Stimulated activated naive B cell treated with anti-CD40 and anti-IgM and Interleukin-4, amounts not matched to agents 10 μg/mL and 1 μg/mL and 100 μg/mL, for 72 hours (primary cell): ENCODE results near the gene ZC3HAV1.
"Not testable (repeated sequence)": the region's sequence is repeated elsewhere in the genome, so short reads cannot be mapped to it uniquely, and the experiment has no call there.

Experiments used
- ATAC-seq, 2 donors: fragments of 150-1000 bp; cut with Tn5 transposase; replicated peaks; 2 replicates each; pipeline ENCODE4 v1.10.0; 2021; ENCODE audit warnings: moderate library complexity in 1 of 2
- DNase-seq: peaks from one replicate; pipeline ENCODE4 v3.0.0; 2021
- H3K27ac Mint-ChIP-seq: one replicate; pipeline ENCODE4 v1.8.0; 2022; ENCODE audit warnings: mild to moderate bottlenecking, mixed read lengths
- H3K27me3 Mint-ChIP-seq, 2 donors: one replicate each; pipeline ENCODE4 v1.8.0; 2022; ENCODE audit warnings: mixed read lengths in 2 of 2
- H3K36me3 Mint-ChIP-seq, 2 donors: one replicate each; pipeline ENCODE4 v1.8.0; 2022; ENCODE audit warnings: mixed read lengths in 2 of 2, mild to moderate bottlenecking in 1 of 2
- H3K4me1 Mint-ChIP-seq, 2 donors: one replicate each; pipeline ENCODE4 v1.8.0; 2022; ENCODE audit warnings: mixed read lengths in 2 of 2, mild to moderate bottlenecking in 1 of 2
- H3K4me3 Mint-ChIP-seq, 2 donors: one replicate each; pipeline ENCODE4 v1.8.0; 2022; ENCODE audit warnings: mild to moderate bottlenecking in 2 of 2, mixed read lengths in 2 of 2, moderate library complexity in 1 of 2
- H3K9me3 Mint-ChIP-seq, 2 donors: one replicate each; pipeline ENCODE4 v1.8.0; 2022; ENCODE audit warnings: mixed read lengths in 2 of 2, mild to moderate bottlenecking in 1 of 2

The ZC3HAV1 gene

GRCh38 chr7:139026551-139026950 is 83.0 kb downstream of the ZC3HAV1 start:
- Mint-ChIP-seq H3K9me3 (no peaks in the 10 kb centered on the region), H3K4me3 (no peak overlapping the region), H3K4me1 (no peaks in the 10 kb centered on the region), H3K27ac (no peak overlapping the region), H3K27me3 (no peaks in the 10 kb centered on the region), H3K36me3 (peaks cover 59 to 64% of the 10 kb centered on the region in 2 donors)
- ATAC-seq (no peak), DNase-seq (no peak)

- not testable (repeated sequence) for DNase-seq, H3K4me3 Mint-ChIP-seq, H3K27me3 Mint-ChIP-seq, ATAC-seq, H3K27ac Mint-ChIP-seq, H3K4me1 Mint-ChIP-seq, H3K9me3 Mint-ChIP-seq
- H3K36me3 Mint-ChIP-seq: peaks cover 56 to 58% of the 10 kb centered on the region in 2 donors
These were observed 83.7 kb downstream of the ZC3HAV1 start for GRCh38 chr7:139025861-139026260.

- ATAC-seq (no peak), DNase-seq (no peak)
- H3K4me3 Mint-ChIP-seq: no peak overlapping the region
- no peak overlapping the region for H3K27ac Mint-ChIP-seq
- no peaks in the 10 kb centered on the region for H3K9me3 Mint-ChIP-seq
- no peaks in the 10 kb centered on the region for H3K27me3 Mint-ChIP-seq
- H3K4me1 Mint-ChIP-seq: no peaks in the 10 kb centered on the region
- H3K36me3 Mint-ChIP-seq: peaks cover 38 to 42% of the 10 kb centered on the region in 2 donors
These were observed 86.4 kb downstream of the ZC3HAV1 start for GRCh38 chr7:139023076-139023475.

- ATAC-seq (no peak), DNase-seq (no peak)
- H3K4me1 Mint-ChIP-seq: peaks cover 0 to under 1% of the 10 kb centered on the region in 2 donors
- H3K27me3 Mint-ChIP-seq: no peaks in the 10 kb centered on the region
- H3K9me3 Mint-ChIP-seq: no peaks in the 10 kb centered on the region
- no peak overlapping the region for H3K4me3 Mint-ChIP-seq
- no peak overlapping the region for H3K27ac Mint-ChIP-seq
- peaks cover 35 to 38% of the 10 kb centered on the region in 2 donors for H3K36me3 Mint-ChIP-seq
These were observed 87.2 kb downstream of the ZC3HAV1 start for GRCh38 chr7:139022286-139022685.

GRCh38 chr7:139018910-139019309 is 90.6 kb downstream of the ZC3HAV1 start:
- H3K9me3 Mint-ChIP-seq: no peaks in the 10 kb centered on the region
- peaks cover 19 to 21% of the 10 kb centered on the region in 2 donors for H3K36me3 Mint-ChIP-seq
- H3K4me1 Mint-ChIP-seq: peaks cover 0 to 7% of the 10 kb centered on the region in 2 donors
- no peak overlapping the region for H3K4me3 Mint-ChIP-seq
- no peak overlapping the region for H3K27ac Mint-ChIP-seq
- DNase-seq (no peak), ATAC-seq (no peak)
- no peaks in the 10 kb centered on the region for H3K27me3 Mint-ChIP-seq

GRCh38 chr7:139016931-139017511 is 92.5 kb downstream of the ZC3HAV1 start:
- DNase-seq: peak; percentile 26
- ATAC-seq: peak; percentile 83 to 93
- no peaks in the 10 kb centered on the region for H3K9me3 Mint-ChIP-seq
- H3K4me1 Mint-ChIP-seq: peaks cover 0 to 7% of the 10 kb centered on the region in 2 donors
- no peak overlapping the region for H3K27ac Mint-ChIP-seq
- peaks cover 4 to 6% of the 10 kb centered on the region in 2 donors for H3K36me3 Mint-ChIP-seq
- H3K27me3 Mint-ChIP-seq: peaks cover 0 to 4% of the 10 kb centered on the region in 2 donors
- H3K4me3 Mint-ChIP-seq: no peak overlapping the region

GRCh38 chr7:139011373-139011772 is 98.1 kb downstream of the ZC3HAV1 start:
- Mint-ChIP-seq H3K27ac (no peak overlapping the region), H3K4me3 (no peak overlapping the region), H3K27me3 (peaks cover 0 to 8% of the 10 kb centered on the region in 2 donors), H3K4me1 (no peaks in the 10 kb centered on the region), H3K36me3 (no peaks in the 10 kb centered on the region), H3K9me3 (peaks cover 0 to 2% of the 10 kb centered on the region in 2 donors)
- DNase-seq: no peak
- no peak for ATAC-seq

- no peak overlapping the region for H3K27ac Mint-ChIP-seq
- DNase-seq: no peak
- no peaks in the 10 kb centered on the region for H3K4me1 Mint-ChIP-seq
- H3K36me3 Mint-ChIP-seq: peaks cover 0 to 3% of the 10 kb centered on the region in 2 donors
- H3K27me3 Mint-ChIP-seq: peaks cover 9 to 10% of the 10 kb centered on the region in 2 donors
- ATAC-seq: no peak
- H3K9me3 Mint-ChIP-seq: peaks cover 8 to 11% of the 10 kb centered on the region in 2 donors
- H3K4me3 Mint-ChIP-seq: no peak overlapping the region
These were observed 105.0 kb downstream of the ZC3HAV1 start for GRCh38 chr7:139004321-139005090.

GRCh38 chr7:138999414-138999813 is 110.1 kb downstream of the ZC3HAV1 start:
- no peak for ATAC-seq
- Mint-ChIP-seq H3K27ac (no peak overlapping the region), H3K9me3 (peaks cover 0 to 7% of the 10 kb centered on the region in 2 donors), H3K36me3 (peaks cover 0 to 3% of the 10 kb centered on the region in 2 donors), H3K27me3 (peaks cover 7 to 9% of the 10 kb centered on the region in 2 donors), H3K4me3 (no peak overlapping the region), H3K4me1 (no peaks in the 10 kb centered on the region)
- no peak for DNase-seq
